GM12878 (cell line): ENCODE data around the gene APOBEC3B. TPM values are rescaled to one million over a fixed set of nuclear protein-coding genes. Genes with fewer than 3 reads are reported as not detected.

ENCODE experiments used
- ATAC-seq: fragments of 200-7000 bp; cut with Tn5 transposase; 3 replicates; pipeline ENCODE4 v1.9.1; 2020; ENCODE audit warnings: mild to moderate bottlenecking, moderate library complexity
- BruUV-seq: library from RNA; stranded (reverse); fragments of 400-500 nt; replicated peaks from 2 replicates; lab custom pipeline; 2021; lab: Mats Ljungman, UMichigan
- CTCF ChIA-PET: fragments of 300-600 bp; sonication (Branson Sonifier 250); formaldehyde crosslinking; extraction: SDS; loops from one replicate; lab custom pipeline; 2021; ENCODE audit warnings: inconsistent platforms; lab: Yijun Ruan, JAX
- POLR2A ChIA-PET: fragments of 350-600 bp; formaldehyde crosslinking; extraction: SDS; loops from one replicate; lab custom pipeline; 2021; ENCODE audit warnings: inconsistent platforms; lab: Charles Lee
- RAD21 ChIA-PET: fragments of 300-600 bp; sonication (Branson Sonifier 250); formaldehyde crosslinking; loops from one replicate; lab custom pipeline; 2023; ENCODE audit warnings: antibody characterized with exemption; ENCODE audit not compliant: unreplicated experiment; lab: Charles Lee
- SMC1A ChIA-PET: fragments of 300-600 bp; sonication (Branson Sonifier 250); formaldehyde crosslinking; loops from one replicate; lab custom pipeline; 2023; ENCODE audit not compliant: unreplicated experiment, uncharacterized antibody; lab: Charles Lee
- DNase-seq: peaks from one replicate; pipeline ENCODE4 v3.0.0-alpha.2; 2011; ENCODE audit warnings: low read depth, low spot score
- FAIRE-seq: peaks from 3 replicates; lab custom pipeline; 2011; peaks lifted over from hg19 to GRCh38; lab: Jason Lieb, UNC
- H2AFZ ChIP-seq: 2 replicates; pipeline ENCODE4 v1.6.0; 2011; ENCODE audit warnings: low read depth, low read length, control low read depth; ENCODE audit not compliant: control insufficient read depth
- H3K27ac ChIP-seq: 2 replicates; pipeline ENCODE4 v1.5.1; 2011; ENCODE audit warnings: control low read depth; ENCODE audit not compliant: control insufficient read depth, insufficient read depth
- H3K27me3 ChIP-seq, 2 experiments: replicated peaks in 1 of 2; 2 replicates each; pipeline versions ENCODE4 v1.6.0 to v1.6.1; 2011; ENCODE audit warnings: low read length in 1 of 2; ENCODE audit not compliant: control insufficient read depth in 2 of 2, insufficient read depth in 2 of 2
- H3K36me3 ChIP-seq, 2 experiments: 2 replicates each; pipeline ENCODE4 v1.5.1; 2011; ENCODE audit warnings: low read length in 1 of 2; ENCODE audit not compliant: control insufficient read depth in 2 of 2, insufficient read depth in 2 of 2
- H3K4me1 ChIP-seq: 2 replicates; pipeline ENCODE4 v1.6.1; 2011; ENCODE audit warnings: mild to moderate bottlenecking, low read length, moderate library complexity, mixed read lengths; ENCODE audit not compliant: control insufficient read depth, insufficient read depth
- H3K4me2 ChIP-seq: 2 replicates; pipeline ENCODE4 v1.6.0; 2011; ENCODE audit warnings: control low read depth; ENCODE audit not compliant: control insufficient read depth, insufficient read depth
- H3K4me3 ChIP-seq: fragments of 200-600 bp; sonication (generic); 2 replicates; pipeline ENCODE4 v1.5.1; 2016
- H3K79me2 ChIP-seq: 2 replicates; pipeline ENCODE4 v1.6.0; 2011; ENCODE audit warnings: low read length; ENCODE audit not compliant: control insufficient read depth, insufficient read depth
- H3K9ac ChIP-seq: 2 replicates; pipeline ENCODE4 v1.8.0; 2011; ENCODE audit warnings: low read length, control low read depth, mixed read lengths; ENCODE audit not compliant: control insufficient read depth, insufficient read depth
- H3K9me3 ChIP-seq: replicated peaks from 3 replicates; pipeline ENCODE4 v1.5.1; 2011; ENCODE audit warnings: mild to moderate bottlenecking, low read length; ENCODE audit not compliant: control insufficient read depth, insufficient read depth
- H4K20me1 ChIP-seq: 2 replicates; pipeline ENCODE4 v1.6.0; 2011; ENCODE audit not compliant: control insufficient read depth, insufficient read depth
- CEBPB ChIP-seq, 2 experiments: fragments of 150-350 bp in 1 of 2; IDR thresholded peaks; 2 replicates each; pipeline ENCODE4 v1.6.1; 2012 to 2014; ENCODE audit warnings: low read depth in 2 of 2, low read length in 2 of 2, borderline replicate concordance in 1 of 2, inconsistent platforms in 1 of 2
- EGR1 ChIP-seq, 2 experiments: IDR thresholded peaks; 1 replicate in 1 of 2; 2 replicates in 1 of 2; pipeline ENCODE4 v1.6.1; 2011 to 2012; ENCODE audit warnings: low read depth in 2 of 2, low read length in 2 of 2, borderline replicate concordance in 1 of 2, mild to moderate bottlenecking in 1 of 2, moderate library complexity in 1 of 2
- ESRRA ChIP-seq: IDR thresholded peaks from 2 replicates; pipeline ENCODE4 v1.6.1; 2012; ENCODE audit warnings: mild to moderate bottlenecking, low read length, improper control_type of control experiment
- FOXK2 ChIP-seq: fragments of 450-650 bp; IDR thresholded peaks from 2 replicates; pipeline ENCODE4 v1.6.1; 2017; ENCODE audit warnings: mild to moderate bottlenecking, moderate library complexity
- LARP7 ChIP-seq: fragments of 450-650 bp; IDR thresholded peaks from 2 replicates; pipeline ENCODE4 v1.6.1; 2017; ENCODE audit warnings: mild to moderate bottlenecking
- RB1 ChIP-seq: fragments of 450-650 bp; formaldehyde crosslinking; IDR thresholded peaks from 2 replicates; pipeline ENCODE4 v1.6.1; 2017; ENCODE audit warnings: mild to moderate bottlenecking, borderline replicate concordance
- SMARCA5 ChIP-seq: fragments of 450-650 bp; IDR thresholded peaks from 2 replicates; pipeline ENCODE4 v1.6.1; 2017; ENCODE audit warnings: mild to moderate bottlenecking
- SMC3 ChIP-seq: IDR thresholded peaks from 2 replicates; pipeline ENCODE4 v1.6.1; 2011; ENCODE audit warnings: low read length, improper control_type of control experiment, borderline replicate concordance
- SUPT20H ChIP-seq: IDR thresholded peaks from 2 replicates; pipeline ENCODE4 v1.6.1; 2011; ENCODE audit warnings: low read depth, mild to moderate bottlenecking, low read length, moderate library complexity, borderline replicate concordance; ENCODE audit not compliant: control insufficient read depth
- WRNIP1 ChIP-seq: IDR thresholded peaks from 2 replicates; pipeline ENCODE4 v1.6.1; 2011; ENCODE audit warnings: low read depth, low read length, improper control_type of control experiment, borderline replicate concordance
- YY1 ChIP-seq: IDR thresholded peaks from 2 replicates; pipeline ENCODE4 v1.6.1; 2011; ENCODE audit warnings: low read depth, mild to moderate bottlenecking, low read length
- ZSCAN29 ChIP-seq: fragments of 450-650 bp; IDR thresholded peaks from 2 replicates; pipeline ENCODE4 v1.6.1; 2017; ENCODE audit warnings: mild to moderate bottlenecking, moderate library complexity
- WGBS: methylation state at CpG from one replicate; pipeline ENCODE4 v1.1.6; 2016; ENCODE audit warnings: low lambda C conversion rate; ENCODE audit not compliant: insufficient replicate concordance, insufficient coverage; ENCODE audit errors: missing lambda C conversion rate; 5-methylcytosine and 5-hydroxymethylcytosine counted together
- in situ Hi-C: fragments of 300-500 bp; cut with MboI; formaldehyde crosslinking; loops from 9 replicates; pipeline ENCODE4 v1.14.3; 2018; ENCODE audit warnings: mixed read lengths
- intact Hi-C: fragments of 100-400 bp; cut with micrococcal nuclease; formaldehyde crosslinking; loops from one replicate; pipeline ENCODE4 v1.14.2; 2022; ENCODE audit not compliant: unreplicated experiment
- polyA plus RNA-seq, 11 experiments: library from polyadenylated mRNA; depleted of rRNA in 4 of 11; unstranded in 6 of 11; stranded (reverse) in 5 of 11; fragments of >200 nt; fragmentation: Nextera tagmentation in 4 of 11; fragmentation: Illumina TruSeq in 1 of 11; extraction: Ambion mirVana in 4 of 11; extraction: Trizol in 1 of 11; gene quantifications; 1 replicate in 1 of 11; 2 replicates in 10 of 11; pipeline versions ENCODE4 v1.2.1 to v1.2.3, GENCODE V29; 2011 to 2016; ENCODE audit warnings: inconsistent platforms in 2 of 11, missing spikeins in 2 of 11, low read depth in 1 of 11
- total RNA-seq, 4 experiments: library from RNA; depleted of rRNA in 3 of 4; stranded (reverse); fragments of >200 nt in 3 of 4; fragmentation: Illumina TruSeq in 1 of 4; extraction: Trizol in 1 of 4; gene quantifications; 2 replicates each; pipeline versions ENCODE4 v1.2.1 to v1.2.3, GENCODE V29; 2013 to 2021
- TF ChIP-seq, protein P1 (sequence below): fragments of 450-650 bp; conservative IDR thresholded peaks from 2 replicates; pipeline ENCODE4 v1.6.1; 2017; ENCODE audit warnings: mild to moderate bottlenecking, moderate library complexity
- TF ChIP-seq, protein P2 (sequence below): fragments of 450-650 bp; IDR thresholded peaks from 2 replicates; pipeline ENCODE4 v1.6.1; 2016; ENCODE audit warnings: mild to moderate bottlenecking, moderate library complexity, borderline replicate concordance
- TF ChIP-seq, protein P3 (sequence below): fragments of 450-650 bp; IDR thresholded peaks from 2 replicates; pipeline ENCODE4 v1.6.1; 2017; ENCODE audit warnings: borderline replicate concordance

APOBEC3B gene
- total and polyA plus RNA-seq, 10 of the 15 experiments (the other 5 are each of a cell fraction or from before 2014, with no cell fraction given) = 2.4 to 75.1 (median 30.9) TPM

DNA sequence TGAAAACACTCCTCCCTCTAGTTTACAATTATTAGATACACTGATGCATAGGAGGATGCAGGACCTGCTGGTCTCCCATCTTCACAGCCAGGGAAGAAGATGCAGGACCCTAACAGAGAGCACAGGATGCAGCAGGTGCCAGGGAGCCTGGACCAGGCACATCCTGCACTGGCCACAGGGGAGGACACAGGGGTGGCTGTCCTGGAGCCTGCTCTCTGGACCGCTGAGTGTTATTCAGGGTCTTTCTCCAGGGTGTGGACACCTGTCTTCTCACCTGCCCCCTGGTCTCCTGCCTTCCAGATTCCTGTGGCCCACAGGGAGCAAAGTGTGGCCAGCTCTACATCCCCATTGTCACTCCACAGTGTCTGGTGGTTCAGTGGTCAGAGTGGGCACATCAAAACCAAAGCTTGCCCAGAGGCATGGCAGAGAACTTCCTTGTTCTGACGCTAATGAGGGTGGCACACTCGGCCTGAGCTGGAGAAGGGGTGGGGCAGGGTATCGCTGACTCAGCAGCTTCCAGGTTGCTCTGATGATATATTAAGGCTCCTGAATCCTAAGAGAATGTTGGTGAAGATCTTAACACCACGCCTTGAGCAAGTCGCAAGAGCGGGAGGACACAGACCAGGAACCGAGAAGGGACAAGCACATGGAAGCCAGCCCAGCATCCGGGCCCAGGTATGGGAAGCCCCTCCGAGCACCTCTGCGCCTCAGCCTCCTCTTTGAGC is 24.9 kb upstream of the APOBEC3B start, which contains the start of gene APOBEC3A:
Gene APOBEC3A, plus strand, starts transcription at position 564 of the 725 bp plus-strand sequence. Its CDS starts 83 bp downstream, at position 647.
- BruUV-seq = no TSS peak
- SMC1A ChIA-PET = no interaction called here
- no peak within 1 kb of the TSS for H3K9ac ChIP-seq
- TF ChIP-seq RB1 (no peak), ZSCAN29 (no peak), SUPT20H (no peak), SMC3 (no peak), LARP7 (no peak), EGR1 (IDR thresholded peaks at IDR 0.05; ENCODE audit: borderline replicate concordance in 1 of 2, low read depth in 2 of 2, low read length in 2 of 2) (no peak), CEBPB (IDR thresholded peaks at IDR 0.05; ENCODE audit: borderline replicate concordance in 1 of 2, low read depth in 2 of 2, low read length in 2 of 2) (no peak), ESRRA (no peak), SMARCA5 (no peak), FOXK2 (no peak), YY1 (no peak), WRNIP1 (no peak)
- TF ChIP-seq, protein P1, sequence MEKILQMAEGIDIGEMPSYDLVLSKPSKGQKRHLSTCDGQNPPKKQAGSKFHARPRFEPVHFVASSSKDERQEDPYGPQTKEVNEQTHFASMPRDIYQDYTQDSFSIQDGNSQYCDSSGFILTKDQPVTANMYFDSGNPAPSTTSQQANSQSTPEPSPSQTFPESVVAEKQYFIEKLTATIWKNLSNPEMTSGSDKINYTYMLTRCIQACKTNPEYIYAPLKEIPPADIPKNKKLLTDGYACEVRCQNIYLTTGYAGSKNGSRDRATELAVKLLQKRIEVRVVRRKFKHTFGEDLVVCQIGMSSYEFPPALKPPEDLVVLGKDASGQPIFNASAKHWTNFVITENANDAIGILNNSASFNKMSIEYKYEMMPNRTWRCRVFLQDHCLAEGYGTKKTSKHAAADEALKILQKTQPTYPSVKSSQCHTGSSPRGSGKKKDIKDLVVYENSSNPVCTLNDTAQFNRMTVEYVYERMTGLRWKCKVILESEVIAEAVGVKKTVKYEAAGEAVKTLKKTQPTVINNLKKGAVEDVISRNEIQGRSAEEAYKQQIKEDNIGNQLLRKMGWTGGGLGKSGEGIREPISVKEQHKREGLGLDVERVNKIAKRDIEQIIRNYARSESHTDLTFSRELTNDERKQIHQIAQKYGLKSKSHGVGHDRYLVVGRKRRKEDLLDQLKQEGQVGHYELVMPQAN = no peak
- TF ChIP-seq, protein P2, sequence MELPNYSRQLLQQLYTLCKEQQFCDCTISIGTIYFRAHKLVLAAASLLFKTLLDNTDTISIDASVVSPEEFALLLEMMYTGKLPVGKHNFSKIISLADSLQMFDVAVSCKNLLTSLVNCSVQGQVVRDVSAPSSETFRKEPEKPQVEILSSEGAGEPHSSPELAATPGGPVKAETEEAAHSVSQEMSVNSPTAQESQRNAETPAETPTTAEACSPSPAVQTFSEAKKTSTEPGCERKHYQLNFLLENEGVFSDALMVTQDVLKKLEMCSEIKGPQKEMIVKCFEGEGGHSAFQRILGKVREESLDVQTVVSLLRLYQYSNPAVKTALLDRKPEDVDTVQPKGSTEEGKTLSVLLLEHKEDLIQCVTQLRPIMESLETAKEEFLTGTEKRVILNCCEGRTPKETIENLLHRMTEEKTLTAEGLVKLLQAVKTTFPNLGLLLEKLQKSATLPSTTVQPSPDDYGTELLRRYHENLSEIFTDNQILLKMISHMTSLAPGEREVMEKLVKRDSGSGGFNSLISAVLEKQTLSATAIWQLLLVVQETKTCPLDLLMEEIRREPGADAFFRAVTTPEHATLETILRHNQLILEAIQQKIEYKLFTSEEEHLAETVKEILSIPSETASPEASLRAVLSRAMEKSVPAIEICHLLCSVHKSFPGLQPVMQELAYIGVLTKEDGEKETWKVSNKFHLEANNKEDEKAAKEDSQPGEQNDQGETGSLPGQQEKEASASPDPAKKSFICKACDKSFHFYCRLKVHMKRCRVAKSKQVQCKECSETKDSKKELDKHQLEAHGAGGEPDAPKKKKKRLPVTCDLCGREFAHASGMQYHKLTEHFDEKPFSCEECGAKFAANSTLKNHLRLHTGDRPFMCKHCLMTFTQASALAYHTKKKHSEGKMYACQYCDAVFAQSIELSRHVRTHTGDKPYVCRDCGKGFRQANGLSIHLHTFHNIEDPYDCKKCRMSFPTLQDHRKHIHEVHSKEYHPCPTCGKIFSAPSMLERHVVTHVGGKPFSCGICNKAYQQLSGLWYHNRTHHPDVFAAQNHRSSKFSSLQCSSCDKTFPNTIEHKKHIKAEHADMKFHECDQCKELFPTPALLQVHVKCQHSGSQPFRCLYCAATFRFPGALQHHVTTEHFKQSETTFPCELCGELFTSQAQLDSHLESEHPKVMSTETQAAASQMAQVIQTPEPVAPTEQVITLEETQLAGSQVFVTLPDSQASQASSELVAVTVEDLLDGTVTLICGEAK = no peak
- TF ChIP-seq, protein P3, sequence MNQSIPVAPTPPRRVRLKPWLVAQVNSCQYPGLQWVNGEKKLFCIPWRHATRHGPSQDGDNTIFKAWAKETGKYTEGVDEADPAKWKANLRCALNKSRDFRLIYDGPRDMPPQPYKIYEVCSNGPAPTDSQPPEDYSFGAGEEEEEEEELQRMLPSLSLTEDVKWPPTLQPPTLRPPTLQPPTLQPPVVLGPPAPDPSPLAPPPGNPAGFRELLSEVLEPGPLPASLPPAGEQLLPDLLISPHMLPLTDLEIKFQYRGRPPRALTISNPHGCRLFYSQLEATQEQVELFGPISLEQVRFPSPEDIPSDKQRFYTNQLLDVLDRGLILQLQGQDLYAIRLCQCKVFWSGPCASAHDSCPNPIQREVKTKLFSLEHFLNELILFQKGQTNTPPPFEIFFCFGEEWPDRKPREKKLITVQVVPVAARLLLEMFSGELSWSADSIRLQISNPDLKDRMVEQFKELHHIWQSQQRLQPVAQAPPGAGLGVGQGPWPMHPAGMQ = no peak
- in situ Hi-C loops = no loop called here
- ATAC-seq = no peak
- no peak within 1 kb of the TSS for H3K4me2 ChIP-seq
- H3K4me3 ChIP-seq = no peak within 1 kb of the TSS
- H3K27ac ChIP-seq = no peak within 1 kb of the TSS
- intact Hi-C loops = no loop called here
- no peaks in the 10 kb centered on the region for H3K79me2 ChIP-seq
- RAD21 ChIA-PET = no interaction called here
- H3K27me3 ChIP-seq = no peaks in the 10 kb centered on the region
- H2AFZ ChIP-seq = no peak within 1 kb of the TSS
- peaks cover 24% of the 10 kb centered on the region for H3K4me1 ChIP-seq
- no peaks in the 10 kb centered on the region for H3K9me3 ChIP-seq
- WGBS = 61% methylated on average over 11 of the region's 11 CpGs
- POLR2A ChIA-PET = no interaction called here
- CTCF ChIA-PET = interaction anchor here (1.6 kb wide), 1 partner anchor 24 kb away, joined by 3 read pairs; no protein-coding TSS in a partner anchor
- no peak for DNase-seq
- H3K36me3 ChIP-seq = no peaks in the 10 kb centered on the region
- no peak for FAIRE-seq
- no peaks in the 10 kb centered on the region for H4K20me1 ChIP-seq
